Keratinocyte (primary cell): ENCODE measurements around the gene TSPAN18. TPM values are rescaled to one million over a fixed set of nuclear protein-coding genes. Genes with fewer than 3 reads are reported as not detected.

ENCODE experiments used
- DNase-seq: peaks from one replicate; pipeline ENCODE4 v3.0.0-alpha.2; 2011; ENCODE audit warnings: low read depth, missing footprints, low spot score
- FAIRE-seq: peaks from 2 replicates; lab custom pipeline; 2011; peaks lifted over from hg19 to GRCh38; lab: Jason Lieb, UNC
- H2AFZ ChIP-seq: 2 replicates; pipeline ENCODE4 v1.6.0; 2012; ENCODE audit warnings: low read length, control low read depth, inconsistent platforms; ENCODE audit not compliant: control insufficient read depth
- H3K27ac ChIP-seq: 2 replicates; pipeline ENCODE4 v1.5.1; 2011; ENCODE audit warnings: low read length; ENCODE audit not compliant: control insufficient read depth, insufficient read depth
- H3K27me3 ChIP-seq: 3 replicates; pipeline ENCODE4 v1.6.0; 2011; ENCODE audit warnings: low read length; ENCODE audit not compliant: control insufficient read depth, insufficient read depth; ENCODE audit errors: extremely low read depth
- H3K36me3 ChIP-seq, 2 experiments: 2 replicates in 1 of 2; 3 replicates in 1 of 2; pipeline ENCODE4 v1.5.1; 2011; ENCODE audit warnings: low read length in 2 of 2, mild to moderate bottlenecking in 1 of 2; ENCODE audit not compliant: control insufficient read depth in 2 of 2, insufficient read depth in 2 of 2; ENCODE audit errors: extremely low read depth in 1 of 2
- H3K4me1 ChIP-seq: 3 replicates; pipeline ENCODE4 v1.5.1; 2011; ENCODE audit warnings: low read length; ENCODE audit not compliant: control insufficient read depth, insufficient read depth; ENCODE audit errors: extremely low read depth
- H3K4me2 ChIP-seq: 3 replicates; pipeline ENCODE4 v1.6.0; 2011; ENCODE audit warnings: low read depth, low read length; ENCODE audit not compliant: control insufficient read depth, insufficient read depth; ENCODE audit errors: extremely low read depth
- H3K4me3 ChIP-seq, 3 experiments: fragments of 200-600 bp in 1 of 3; sonication (generic) in 1 of 3; 2 replicates in 2 of 3; 3 replicates in 1 of 3; pipeline ENCODE4 v1.5.1; 2011 to 2016; ENCODE audit warnings: low read length in 3 of 3, mild to moderate bottlenecking in 3 of 3, control low read depth in 2 of 3, inconsistent platforms in 1 of 3, low read depth in 1 of 3, mixed read lengths in 1 of 3, mixed run types in 1 of 3, moderate library complexity in 1 of 3; ENCODE audit not compliant: control insufficient read depth in 2 of 3, insufficient read depth in 2 of 3; ENCODE audit errors: extremely low read depth in 1 of 3
- H3K79me2 ChIP-seq: 2 replicates; pipeline ENCODE4 v1.6.0; 2012; ENCODE audit warnings: low read length; ENCODE audit not compliant: control insufficient read depth, insufficient read depth
- H3K9ac ChIP-seq: 3 replicates; pipeline ENCODE4 v1.6.0; 2011; ENCODE audit warnings: low read length; ENCODE audit not compliant: control insufficient read depth, insufficient read depth; ENCODE audit errors: extremely low read depth
- H3K9me1 ChIP-seq: 3 replicates; pipeline ENCODE4 v1.6.0; 2011; ENCODE audit warnings: low read length; ENCODE audit not compliant: control insufficient read depth, insufficient read depth; ENCODE audit errors: extremely low read depth
- H3K9me3 ChIP-seq: 2 replicates; pipeline ENCODE4 v1.5.1; 2012; ENCODE audit warnings: low read depth, low read length; ENCODE audit not compliant: control insufficient read depth
- H4K20me1 ChIP-seq: 3 replicates; pipeline ENCODE4 v1.6.0; 2011; ENCODE audit warnings: low read length; ENCODE audit not compliant: control insufficient read depth, insufficient read depth; ENCODE audit errors: extremely low read depth
- EZH2 ChIP-seq: IDR thresholded peaks from one replicate; pipeline ENCODE4 v1.6.1; 2012; ENCODE audit warnings: inconsistent platforms, mild to moderate bottlenecking, low read length, moderate library complexity
- dilution Hi-C: fragments of 300-500 bp; cut with MboI; formaldehyde crosslinking; loops from one replicate; pipeline ENCODE4 v1.7.0; 2020; ENCODE audit warnings: low sequenced_read_pairs; ENCODE audit not compliant: extremely low pct_ligation_motif_present
- polyA plus RNA-seq, 5 experiments: library from polyadenylated mRNA; depleted of rRNA in 3 of 5; stranded (reverse) in 3 of 5; stranded (forward) in 1 of 5; unstranded in 1 of 5; fragments of >200 nt; gene quantifications; 1 replicate in 1 of 5; 2 replicates in 3 of 5; 3 replicates in 1 of 5; pipeline versions ENCODE4 v1.2.1 to v1.2.3, GENCODE V29; 2011 to 2012; ENCODE audit warnings: missing spikeins in 2 of 5, low read depth in 1 of 5, low replicate concordance in 1 of 5
- TF ChIP-seq, protein P1 (sequence below), 3 experiments: IDR thresholded peaks in 1 of 3; conservative IDR thresholded peaks in 1 of 3; optimal IDR thresholded peaks in 1 of 3; 2 replicates in 2 of 3; 3 replicates in 1 of 3; pipeline versions ENCODE3 to v1.5.1; 2011; ENCODE audit warnings: low read length in 3 of 3, mild to moderate bottlenecking in 3 of 3, moderate library complexity in 2 of 3, control low read depth in 1 of 3, inconsistent platforms in 1 of 3; ENCODE audit not compliant: insufficient read depth in 2 of 3; ENCODE audit errors: extremely low read depth in 1 of 3

Gene TSPAN18
- polyA plus RNA-seq, 1 donor (not counting 4 experiments of a cell fraction or from before 2014, with no cell fraction given), result not detected

DNA sequence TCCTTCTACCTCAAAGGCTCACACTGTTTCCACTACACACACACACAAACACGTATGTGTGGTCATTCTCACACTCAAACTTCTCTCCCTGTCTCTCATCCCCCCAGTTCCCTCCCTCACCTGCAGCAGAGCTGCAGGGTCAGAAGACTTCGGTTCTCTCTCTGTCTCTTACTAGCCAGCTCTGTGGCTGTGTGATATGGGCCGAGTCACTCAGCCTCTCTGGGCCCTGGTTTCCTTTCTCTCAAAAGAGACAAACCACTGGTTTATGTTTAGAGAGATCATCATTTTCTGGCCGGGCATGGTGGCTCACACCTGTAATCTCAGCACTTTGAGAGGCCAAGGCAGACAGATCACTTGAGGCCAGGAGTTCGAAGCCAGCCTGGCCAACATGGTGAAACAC is 21.1 kb downstream of the TSPAN18 start:
- DNase-seq, result no peak
- H3K79me2 ChIP-seq, result no peaks in the 10 kb centered on the region
- H3K36me3 ChIP-seq, result no peaks in the 10 kb centered on the region
- H3K27me3 ChIP-seq, result peaks cover 7% of the 10 kb centered on the region
- FAIRE-seq, result no peak
- TF ChIP-seq EZH2, result no peak
- TF ChIP-seq, protein P1, sequence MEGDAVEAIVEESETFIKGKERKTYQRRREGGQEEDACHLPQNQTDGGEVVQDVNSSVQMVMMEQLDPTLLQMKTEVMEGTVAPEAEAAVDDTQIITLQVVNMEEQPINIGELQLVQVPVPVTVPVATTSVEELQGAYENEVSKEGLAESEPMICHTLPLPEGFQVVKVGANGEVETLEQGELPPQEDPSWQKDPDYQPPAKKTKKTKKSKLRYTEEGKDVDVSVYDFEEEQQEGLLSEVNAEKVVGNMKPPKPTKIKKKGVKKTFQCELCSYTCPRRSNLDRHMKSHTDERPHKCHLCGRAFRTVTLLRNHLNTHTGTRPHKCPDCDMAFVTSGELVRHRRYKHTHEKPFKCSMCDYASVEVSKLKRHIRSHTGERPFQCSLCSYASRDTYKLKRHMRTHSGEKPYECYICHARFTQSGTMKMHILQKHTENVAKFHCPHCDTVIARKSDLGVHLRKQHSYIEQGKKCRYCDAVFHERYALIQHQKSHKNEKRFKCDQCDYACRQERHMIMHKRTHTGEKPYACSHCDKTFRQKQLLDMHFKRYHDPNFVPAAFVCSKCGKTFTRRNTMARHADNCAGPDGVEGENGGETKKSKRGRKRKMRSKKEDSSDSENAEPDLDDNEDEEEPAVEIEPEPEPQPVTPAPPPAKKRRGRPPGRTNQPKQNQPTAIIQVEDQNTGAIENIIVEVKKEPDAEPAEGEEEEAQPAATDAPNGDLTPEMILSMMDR (optimal IDR thresholded peaks at IDR 0.05 in 1 of 3, IDR thresholded peaks at IDR 0.05 in 1 of 3, conservative IDR thresholded peaks at IDR 0.05 in 1 of 3; ENCODE audit: extremely low read depth in 1 of 3, insufficient read depth in 2 of 3, low read length in 3 of 3), result no peak
- H3K27ac ChIP-seq, result no peak overlapping the region
- H4K20me1 ChIP-seq, result no peaks in the 10 kb centered on the region
- H3K4me3 ChIP-seq, result no peak overlapping the region
- H3K9ac ChIP-seq, result no peak overlapping the region
- no peaks in the 10 kb centered on the region for H3K9me3 ChIP-seq
- no peaks in the 10 kb centered on the region for H3K4me1 ChIP-seq
- dilution Hi-C loops, result no loop called here
- no peak overlapping the region for H2AFZ ChIP-seq
- no peaks in the 10 kb centered on the region for H3K9me1 ChIP-seq
- no peak overlapping the region for H3K4me2 ChIP-seq

- H2AFZ ChIP-seq, result no peak overlapping the region
- dilution Hi-C loops, result no loop called here
- no peaks in the 10 kb centered on the region for H3K4me1 ChIP-seq
- no peak for DNase-seq
- FAIRE-seq, result no peak
- H3K4me3 ChIP-seq, result no peak overlapping the region
- H3K9me1 ChIP-seq, result no peaks in the 10 kb centered on the region
- TF ChIP-seq EZH2, result no peak
- TF ChIP-seq, protein P1 (optimal IDR thresholded peaks at IDR 0.05 in 1 of 3, IDR thresholded peaks at IDR 0.05 in 1 of 3, conservative IDR thresholded peaks at IDR 0.05 in 1 of 3; ENCODE audit: extremely low read depth in 1 of 3, insufficient read depth in 2 of 3, low read length in 3 of 3), result no peak
- H4K20me1 ChIP-seq, result no peaks in the 10 kb centered on the region
- H3K9ac ChIP-seq, result no peak overlapping the region
- no peak overlapping the region for H3K27ac ChIP-seq
- H3K27me3 ChIP-seq, result peaks cover 11% of the 10 kb centered on the region
- H3K4me2 ChIP-seq, result no peak overlapping the region
- no peaks in the 10 kb centered on the region for H3K79me2 ChIP-seq
- H3K9me3 ChIP-seq, result no peaks in the 10 kb centered on the region
- H3K36me3 ChIP-seq, result no peaks in the 10 kb centered on the region
Observed at GRCh38 chr11:44748606-44749005, 21.8 kb downstream of the TSPAN18 start.
